ENCODE results near the gene BAIAP2L1.

BAIAP2L1 gene

DNA sequence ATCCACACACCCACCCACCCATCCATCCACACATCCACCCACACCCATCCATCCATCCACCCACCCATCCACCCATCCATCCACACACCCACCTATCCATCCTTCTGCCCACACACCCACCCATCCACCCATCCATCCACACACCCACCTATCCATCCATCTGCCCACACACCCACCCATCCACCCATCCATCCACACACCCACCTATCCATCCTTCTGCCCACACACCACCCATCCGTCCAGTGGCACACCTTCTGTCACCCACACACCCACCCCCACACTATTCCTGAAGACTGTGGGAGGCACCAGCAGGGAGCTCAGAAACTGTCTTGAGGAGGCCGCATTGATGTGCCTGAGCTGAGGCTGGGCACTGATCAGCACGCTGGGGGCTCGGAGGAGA lies 158.0 kb downstream of the BAIAP2L1 start:
- Histone ChIP-seq H3K9ac (ENCODE audit: low read depth, low read length) (no peak overlapping the region), H3K27ac (ENCODE audit: low read depth, low read length) (no peak overlapping the region), H3K27me3 (ENCODE audit: control insufficient read depth, insufficient read depth, low read length) (no peaks in the 10 kb centered on the region), H3K4me1 (ENCODE audit: control insufficient read depth, insufficient read depth, low read length) (peaks cover 4% of the 10 kb centered on the region; the same call in 1 of the 2 replicates), H3K4me3 (ENCODE audit: low read depth, low read length) (no peak overlapping the region), H3K36me3 (ENCODE audit: control insufficient read depth, insufficient read depth, low read length) (no peaks in the 10 kb centered on the region; the same call in 1 of the 2 replicates), H3K9me3 (ENCODE audit: control insufficient read depth, insufficient read depth, low read length) (no peaks in the 10 kb centered on the region)

DNA sequence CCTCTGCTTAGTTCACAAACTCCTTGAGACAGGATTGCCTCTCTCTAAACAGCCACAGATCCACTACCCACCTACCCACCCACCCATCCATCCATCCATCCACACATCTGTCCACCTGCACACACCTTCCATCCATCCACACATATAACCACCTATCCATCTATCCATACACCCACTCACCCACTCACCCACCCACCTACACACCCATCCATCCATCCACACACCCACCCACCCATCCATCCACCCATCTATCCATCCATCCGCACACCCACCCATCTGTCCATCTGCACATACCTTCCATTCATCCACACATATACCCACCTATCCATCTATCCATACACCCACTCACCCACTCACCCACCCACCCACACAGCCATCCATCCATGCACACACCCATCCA lies 158.5 kb downstream of the BAIAP2L1 start:
- Histone ChIP-seq H3K36me3 (ENCODE audit: control insufficient read depth, insufficient read depth, low read length) (no peaks in the 10 kb centered on the region; the same call in 1 of the 2 replicates), H3K4me1 (ENCODE audit: control insufficient read depth, insufficient read depth, low read length) (peaks cover 4% of the 10 kb centered on the region; the same call in 1 of the 2 replicates), H3K9ac (ENCODE audit: low read depth, low read length) (no peak overlapping the region), H3K9me3 (ENCODE audit: control insufficient read depth, insufficient read depth, low read length) (no peaks in the 10 kb centered on the region), H3K4me3 (ENCODE audit: low read depth, low read length) (no peak overlapping the region), H3K27me3 (ENCODE audit: control insufficient read depth, insufficient read depth, low read length) (no peaks in the 10 kb centered on the region), H3K27ac (ENCODE audit: low read depth, low read length) (no peak overlapping the region)

- no peak overlapping the region for H3K4me3 ChIP-seq (ENCODE audit: low read depth, low read length)
- H3K27ac ChIP-seq (ENCODE audit: low read depth, low read length), result no peak overlapping the region
- H3K36me3 ChIP-seq (ENCODE audit: control insufficient read depth, insufficient read depth, low read length), result no peaks in the 10 kb centered on the region; the same call in 1 of the 2 replicates
- H3K27me3 ChIP-seq (ENCODE audit: control insufficient read depth, insufficient read depth, low read length), result no peaks in the 10 kb centered on the region
- no peaks in the 10 kb centered on the region for H3K9me3 ChIP-seq (ENCODE audit: control insufficient read depth, insufficient read depth, low read length)
- H3K4me1 ChIP-seq (ENCODE audit: control insufficient read depth, insufficient read depth, low read length), result peaks cover 4% of the 10 kb centered on the region; the same call in 1 of the 2 replicates
- H3K9ac ChIP-seq (ENCODE audit: low read depth, low read length), result no peak overlapping the region
Observed at GRCh38 chr7:98241674-98242241, 159.1 kb downstream of the BAIAP2L1 start.
